HL-60 (cell line): ENCODE data around the gene CD38.

ENCODE experiments used
- DNase-seq, 2 experiments: peaks; one replicate each; pipeline ENCODE4 v3.0.0-alpha.2; 2010 to 2020; ENCODE audit warnings: low read depth in 1 of 2, low spot score in 1 of 2
- H3K27ac ChIP-seq: fragments of 250-450 bp; sonication (Bioruptor Pico); replicated peaks from 2 replicates; pipeline ENCODE4 v1.5.1; 2020; ENCODE audit warnings: mild to moderate bottlenecking, moderate library complexity
- H3K27me3 ChIP-seq: fragments of 250-450 bp; sonication (Bioruptor Pico); 2 replicates; pipeline ENCODE4 v1.5.1; 2021; ENCODE audit warnings: mild to moderate bottlenecking, moderate library complexity; ENCODE audit not compliant: insufficient read depth, poor library complexity, severe bottlenecking
- H3K4me3 ChIP-seq: replicated peaks from 2 replicates; pipeline ENCODE4 v1.5.1; 2011; ENCODE audit warnings: mild to moderate bottlenecking, control low read depth, low read length; ENCODE audit not compliant: insufficient read depth
- CTCF ChIP-seq: IDR thresholded peaks from one replicate; pipeline ENCODE4 v1.5.1; 2011; ENCODE audit warnings: low read length, control low read depth, inconsistent platforms; ENCODE audit not compliant: insufficient read depth
- GABPA ChIP-seq: IDR thresholded peaks from 2 replicates; pipeline ENCODE4 v1.6.1; 2012; ENCODE audit warnings: low read depth
- POLR2AphosphoS5 ChIP-seq: IDR thresholded peaks from 2 replicates; pipeline ENCODE4 v1.6.1; 2012; ENCODE audit warnings: low read depth
- SPI1 ChIP-seq: IDR thresholded peaks from 2 replicates; pipeline ENCODE4 v1.6.1; 2012; ENCODE audit warnings: low read depth, mild to moderate bottlenecking, borderline replicate concordance
- TF ChIP-seq, protein P1 (sequence below): IDR thresholded peaks from 2 replicates; pipeline ENCODE4 v1.6.1; 2012; ENCODE audit warnings: low read depth; ENCODE audit not compliant: insufficient replicate concordance

Gene CD38

GRCh38 chr4:15737255-15737654 lies 40.9 kb upstream of the CD38 start:
- H3K27me3 ChIP-seq = no peaks in the 10 kb centered on the region
- no peak overlapping the region for H3K27ac ChIP-seq
- TF ChIP-seq SPI1 (no peak), GABPA (no peak), CTCF (no peak), POLR2AphosphoS5 (no peak)
- TF ChIP-seq, protein P1, sequence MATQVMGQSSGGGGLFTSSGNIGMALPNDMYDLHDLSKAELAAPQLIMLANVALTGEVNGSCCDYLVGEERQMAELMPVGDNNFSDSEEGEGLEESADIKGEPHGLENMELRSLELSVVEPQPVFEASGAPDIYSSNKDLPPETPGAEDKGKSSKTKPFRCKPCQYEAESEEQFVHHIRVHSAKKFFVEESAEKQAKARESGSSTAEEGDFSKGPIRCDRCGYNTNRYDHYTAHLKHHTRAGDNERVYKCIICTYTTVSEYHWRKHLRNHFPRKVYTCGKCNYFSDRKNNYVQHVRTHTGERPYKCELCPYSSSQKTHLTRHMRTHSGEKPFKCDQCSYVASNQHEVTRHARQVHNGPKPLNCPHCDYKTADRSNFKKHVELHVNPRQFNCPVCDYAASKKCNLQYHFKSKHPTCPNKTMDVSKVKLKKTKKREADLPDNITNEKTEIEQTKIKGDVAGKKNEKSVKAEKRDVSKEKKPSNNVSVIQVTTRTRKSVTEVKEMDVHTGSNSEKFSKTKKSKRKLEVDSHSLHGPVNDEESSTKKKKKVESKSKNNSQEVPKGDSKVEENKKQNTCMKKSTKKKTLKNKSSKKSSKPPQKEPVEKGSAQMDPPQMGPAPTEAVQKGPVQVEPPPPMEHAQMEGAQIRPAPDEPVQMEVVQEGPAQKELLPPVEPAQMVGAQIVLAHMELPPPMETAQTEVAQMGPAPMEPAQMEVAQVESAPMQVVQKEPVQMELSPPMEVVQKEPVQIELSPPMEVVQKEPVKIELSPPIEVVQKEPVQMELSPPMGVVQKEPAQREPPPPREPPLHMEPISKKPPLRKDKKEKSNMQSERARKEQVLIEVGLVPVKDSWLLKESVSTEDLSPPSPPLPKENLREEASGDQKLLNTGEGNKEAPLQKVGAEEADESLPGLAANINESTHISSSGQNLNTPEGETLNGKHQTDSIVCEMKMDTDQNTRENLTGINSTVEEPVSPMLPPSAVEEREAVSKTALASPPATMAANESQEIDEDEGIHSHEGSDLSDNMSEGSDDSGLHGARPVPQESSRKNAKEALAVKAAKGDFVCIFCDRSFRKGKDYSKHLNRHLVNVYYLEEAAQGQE = no peak
- H3K4me3 ChIP-seq = no peak overlapping the region
- DNase-seq = no peak

DNA sequence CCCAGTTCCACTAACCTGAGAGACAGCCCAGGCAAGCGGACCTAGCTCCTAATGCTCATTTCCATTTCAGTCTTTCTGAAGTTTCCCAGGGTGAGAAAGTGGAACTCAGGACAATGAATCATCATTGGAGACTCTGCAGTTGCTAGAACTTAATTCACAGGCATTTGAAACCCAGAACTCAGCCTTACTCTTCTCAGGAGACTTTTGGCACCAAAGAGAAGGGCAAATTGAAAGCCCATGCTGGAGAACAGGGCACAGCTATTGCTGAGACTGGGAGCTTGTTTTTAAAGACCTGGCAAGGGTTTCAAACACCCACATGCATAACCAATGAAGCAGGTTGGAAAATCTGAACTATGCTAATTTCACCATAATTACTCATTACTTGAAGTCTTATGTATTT lies 39.3 kb upstream of the CD38 start:
- no peak for DNase-seq
- Histone ChIP-seq H3K4me3 (no peak overlapping the region), H3K27me3 (no peaks in the 10 kb centered on the region), H3K27ac (no peak overlapping the region)
- TF ChIP-seq, protein P1 = no peak
- TF ChIP-seq GABPA (no peak), POLR2AphosphoS5 (no peak), CTCF (no peak), SPI1 (no peak)

DNA sequence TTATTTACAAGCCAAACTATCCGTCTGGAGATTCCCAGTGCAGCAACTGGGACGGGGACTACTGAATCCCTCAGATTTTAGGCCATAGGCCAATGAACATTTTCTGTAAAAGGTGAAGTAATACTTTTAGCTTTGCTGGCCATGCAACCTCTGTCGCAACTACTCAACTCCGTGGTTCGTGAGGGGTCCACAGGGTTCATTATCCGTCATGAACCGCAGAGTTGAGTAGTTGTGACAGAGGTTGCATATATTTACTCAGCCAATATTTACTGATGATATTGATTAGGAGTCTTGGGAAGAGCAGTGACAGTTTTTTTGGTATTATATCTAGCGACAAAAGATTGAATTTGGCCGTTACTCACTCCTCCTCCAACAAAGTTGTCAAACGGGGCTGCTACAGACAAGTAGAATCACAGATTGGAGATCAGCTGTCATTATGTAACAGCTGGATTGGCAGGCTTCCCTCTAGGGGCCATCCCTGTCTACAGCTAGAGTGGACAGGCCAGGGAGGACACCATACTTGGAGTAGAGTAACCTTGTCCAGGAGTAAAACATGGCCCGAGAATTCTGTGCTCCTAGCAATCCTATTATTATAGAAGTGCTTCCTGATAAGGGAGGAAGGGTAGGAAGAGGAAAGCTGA lies 37.2 kb upstream of the CD38 start:
- Histone ChIP-seq H3K27me3 (no peaks in the 10 kb centered on the region), H3K27ac (no peak overlapping the region), H3K4me3 (no peak overlapping the region)
- no peak for DNase-seq
- TF ChIP-seq, protein P1 = no peak
- TF ChIP-seq CTCF (no peak), POLR2AphosphoS5 (no peak), GABPA (no peak), SPI1 (no peak)
